Esophagus (tissue), 2 donors: ENCODE data around the gene CYP39A1. TPM values are rescaled to one million over a fixed set of nuclear protein-coding genes. Genes with fewer than 3 reads are reported as not detected.

Source experiments
- H3K27ac ChIP-seq, 2 donors: one replicate each; pipeline ENCODE4 v1.5.1; 2013; ENCODE audit warnings: low read depth in 2 of 2, mild to moderate bottlenecking in 2 of 2, inconsistent platforms in 1 of 2, low read length in 1 of 2, moderate library complexity in 1 of 2
- H3K27me3 ChIP-seq, 2 donors: one replicate each; pipeline ENCODE4 v1.6.1; 2013; ENCODE audit warnings: low read length in 2 of 2, control low read depth in 1 of 2, mild to moderate bottlenecking in 1 of 2; ENCODE audit not compliant: insufficient read depth in 2 of 2, control insufficient read depth in 1 of 2
- H3K36me3 ChIP-seq, 2 donors: one replicate each; pipeline ENCODE4 v1.6.1; 2013; ENCODE audit warnings: low read length in 1 of 2; ENCODE audit not compliant: control insufficient read depth in 2 of 2, insufficient read depth in 2 of 2
- H3K4me1 ChIP-seq, 2 donors: one replicate each; pipeline ENCODE4 v1.6.1; 2013; ENCODE audit warnings: low read length in 1 of 2; ENCODE audit not compliant: control insufficient read depth in 2 of 2, insufficient read depth in 2 of 2
- H3K4me3 ChIP-seq, 2 donors: one replicate each; pipeline ENCODE4 v1.5.1; 2013; ENCODE audit warnings: low read length in 2 of 2, mild to moderate bottlenecking in 2 of 2, low read depth in 1 of 2, moderate library complexity in 1 of 2
- H3K9me3 ChIP-seq, 2 donors: one replicate each; pipeline ENCODE4 v1.6.1; 2013; ENCODE audit warnings: mild to moderate bottlenecking in 2 of 2, low read depth in 1 of 2, low read length in 1 of 2, moderate library complexity in 1 of 2; ENCODE audit not compliant: control insufficient read depth in 2 of 2, insufficient read depth in 1 of 2
- WGBS, 2 donors: extraction: QIAGEN DNeasy Blood & Tissue Kit; methylation state at CpG; one replicate each; pipeline ENCODE4 v1.1.7; 2013; 5-methylcytosine and 5-hydroxymethylcytosine counted together
- polyA plus RNA-seq, 2 donors: library from polyadenylated mRNA; stranded (reverse); fragments of 200-250 nt; gene quantifications; one replicate each; pipeline ENCODE4 v1.2.3, GENCODE V29; 2013
- donor health status: healthy with polysubstance abuse.
- donor health status: Bipolar disorder and iron deficiency.

Gene CYP39A1
- polyA plus RNA-seq, 2 donors = 2.4 to 3.2 TPM

DNA sequence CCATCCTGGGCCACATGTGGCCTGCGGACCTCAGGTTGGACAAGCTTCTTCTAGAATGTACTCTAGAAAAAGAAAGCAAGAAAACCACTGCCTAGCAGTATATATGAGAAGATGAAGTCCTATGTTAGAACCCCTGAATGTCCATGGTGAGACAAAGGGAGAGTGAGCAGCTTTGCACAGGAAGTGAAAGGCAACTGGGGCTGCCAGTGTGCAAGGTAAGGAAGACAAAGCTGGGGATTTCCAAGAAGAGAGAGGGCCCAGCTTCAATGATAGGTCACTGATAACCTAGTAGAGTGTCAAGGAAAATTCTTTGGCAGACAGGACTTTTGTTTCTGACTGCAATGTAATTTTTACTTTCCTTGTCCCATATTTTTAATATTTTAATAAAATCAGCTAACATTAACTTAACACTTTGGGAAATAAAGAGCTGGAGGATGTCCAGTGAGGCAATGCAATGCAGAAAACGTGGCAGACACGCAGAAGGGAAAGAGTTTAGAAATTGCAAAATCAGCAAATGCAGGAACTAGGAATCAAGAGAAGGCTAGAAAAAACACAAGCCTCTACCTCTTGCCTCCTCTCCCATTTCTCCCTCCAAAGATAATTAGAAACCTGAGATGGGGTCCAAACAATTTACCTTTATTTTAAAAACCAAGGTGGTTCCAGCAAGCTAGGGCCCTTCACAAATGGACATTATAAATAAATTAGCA, 47.4 kb downstream of the CYP39A1 start:
- Histone ChIP-seq H3K9me3 (no peaks in the 10 kb centered on the region), H3K27ac (no peak overlapping the region), H3K36me3 (no peaks in the 10 kb centered on the region), H3K4me1 (no peaks in the 10 kb centered on the region), H3K4me3 (no peak overlapping the region), H3K27me3 (no peaks in the 10 kb centered on the region)
- WGBS, 2 donors = 87% methylated on average over 3 of the region's 3 CpGs

GRCh38 chr6:46598215-46598614, 54.4 kb downstream of the CYP39A1 start:
- Histone ChIP-seq H3K27ac (no peak overlapping the region), H3K36me3 (no peaks in the 10 kb centered on the region), H3K4me1 (no peaks in the 10 kb centered on the region), H3K27me3 (no peaks in the 10 kb centered on the region), H3K4me3 (no peak overlapping the region), H3K9me3 (no peaks in the 10 kb centered on the region)
- 86 to 89% methylated on average over 3 of the region's 3 CpGs for WGBS, 2 donors

- H3K9me3 ChIP-seq = no peaks in the 10 kb centered on the region
- H3K27ac ChIP-seq = no peak overlapping the region
- H3K4me1 ChIP-seq = no peaks in the 10 kb centered on the region
- H3K4me3 ChIP-seq = no peak overlapping the region
- H3K27me3 ChIP-seq = no peaks in the 10 kb centered on the region
- H3K36me3 ChIP-seq = no peaks in the 10 kb centered on the region
Measured at GRCh38 chr6:46592740-46593139, 59.9 kb downstream of the CYP39A1 start.

DNA sequence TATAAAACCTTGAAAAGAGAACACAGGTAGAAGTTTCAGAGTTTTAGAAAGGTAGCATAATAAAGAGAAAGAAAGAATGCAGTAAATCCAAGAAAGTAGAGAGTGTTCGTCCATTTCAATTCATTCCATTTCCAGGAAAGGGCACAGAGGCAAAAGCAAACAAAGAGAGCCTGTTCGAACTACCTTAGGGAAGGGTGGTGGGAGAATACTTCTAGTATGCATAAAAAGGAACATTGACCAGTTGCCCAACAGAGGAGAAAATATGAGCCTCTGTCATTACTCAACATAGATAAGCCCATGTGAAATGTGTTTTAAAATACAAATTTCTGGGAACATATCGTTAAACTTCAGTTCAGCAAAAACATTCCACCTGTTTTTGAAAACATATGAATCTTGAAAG, 60.6 kb downstream of the CYP39A1 start:
- WGBS, 2 donors = 71 to 73% methylated on average over 3 of the region's 3 CpGs
- Histone ChIP-seq H3K27ac (no peak overlapping the region), H3K4me3 (no peak overlapping the region), H3K9me3 (no peaks in the 10 kb centered on the region), H3K4me1 (no peaks in the 10 kb centered on the region), H3K36me3 (no peaks in the 10 kb centered on the region), H3K27me3 (no peaks in the 10 kb centered on the region)

DNA sequence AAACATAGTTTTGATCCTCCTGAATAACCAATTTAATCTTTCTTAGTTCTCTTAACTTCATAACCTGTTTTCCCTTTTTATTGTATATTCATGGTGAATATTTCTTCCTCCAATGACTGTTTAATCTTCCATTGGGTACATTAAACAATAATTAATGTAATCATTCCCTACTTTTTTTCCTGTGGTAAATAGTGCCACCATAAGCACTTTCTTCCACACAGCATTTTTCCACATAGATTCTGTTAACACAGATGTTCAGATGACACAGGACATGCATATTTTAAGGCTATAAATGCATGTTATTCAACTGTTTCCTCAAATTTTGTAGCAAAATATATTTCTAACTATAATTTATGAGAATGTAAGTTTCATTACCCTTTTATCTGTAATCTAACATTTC, 61.9 kb downstream of the CYP39A1 start:
- H3K27ac ChIP-seq = no peak overlapping the region

GRCh38 chr6:46586906-46587305, 65.7 kb downstream of the CYP39A1 start:
- no peaks in the 10 kb centered on the region for H3K4me1 ChIP-seq
- no peak overlapping the region for H3K4me3 ChIP-seq
- H3K27ac ChIP-seq = no peak overlapping the region
- H3K36me3 ChIP-seq = no peaks in the 10 kb centered on the region
- H3K9me3 ChIP-seq = no peaks in the 10 kb centered on the region
- no peaks in the 10 kb centered on the region for H3K27me3 ChIP-seq
- 47% methylated on average over 2 of the region's 2 CpGs for WGBS, 2 donors

More for the DNA sequence above, 61.9 kb downstream of the CYP39A1 start:
- Histone ChIP-seq H3K36me3 (no peaks in the 10 kb centered on the region), H3K9me3 (no peaks in the 10 kb centered on the region), H3K27me3 (no peaks in the 10 kb centered on the region), H3K4me3 (no peak overlapping the region), H3K4me1 (no peaks in the 10 kb centered on the region)

DNA sequence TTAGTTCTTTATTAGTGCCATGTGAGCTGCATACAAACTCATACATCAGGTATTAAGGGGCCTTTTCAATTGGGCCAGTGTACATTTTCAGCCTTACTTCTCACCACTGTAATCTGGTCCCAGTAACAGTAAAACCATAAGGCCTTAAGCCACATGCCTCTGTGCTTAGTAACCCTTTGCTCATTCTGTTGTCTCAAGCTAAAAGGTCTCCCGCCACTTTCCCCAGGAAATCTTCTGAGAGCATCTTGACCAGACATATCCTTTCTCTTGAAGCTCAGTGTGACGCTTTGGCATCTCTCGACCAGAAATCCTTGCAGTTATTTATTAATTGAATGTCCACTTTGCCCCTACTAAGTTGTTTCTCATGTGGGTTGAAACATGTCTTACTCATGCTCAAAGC, 68.0 kb downstream of the CYP39A1 start:
- H3K27me3 ChIP-seq = no peaks in the 10 kb centered on the region
- H3K4me1 ChIP-seq = no peaks in the 10 kb centered on the region
- no peak overlapping the region for H3K27ac ChIP-seq
- H3K36me3 ChIP-seq = no peaks in the 10 kb centered on the region
- no peak overlapping the region for H3K4me3 ChIP-seq
- 93 to 96% methylated on average over 3 of the region's 3 CpGs for WGBS, 2 donors
- no peaks in the 10 kb centered on the region for H3K9me3 ChIP-seq

- Histone ChIP-seq H3K27me3 (no peaks in the 10 kb centered on the region), H3K9me3 (no peaks in the 10 kb centered on the region), H3K27ac (peak overlapping the region in 1 of 2 donors; percentile 11), H3K36me3 (no peaks in the 10 kb centered on the region), H3K4me1 (no peaks in the 10 kb centered on the region), H3K4me3 (no peak overlapping the region)
- 61 to 67% methylated on average over 4 of the region's 4 CpGs for WGBS, 2 donors
Measured at GRCh38 chr6:46583721-46584120, 68.9 kb downstream of the CYP39A1 start.

GRCh38 chr6:46583081-46583480, 69.5 kb downstream of the CYP39A1 start:
- no peaks in the 10 kb centered on the region for H3K9me3 ChIP-seq
- no peaks in the 10 kb centered on the region for H3K27me3 ChIP-seq
- H3K27ac ChIP-seq = no peak overlapping the region
- H3K36me3 ChIP-seq = no peaks in the 10 kb centered on the region
- WGBS, 2 donors = 76 to 82% methylated on average over 2 of the region's 2 CpGs
- no peak overlapping the region for H3K4me3 ChIP-seq
- H3K4me1 ChIP-seq = no peaks in the 10 kb centered on the region

DNA sequence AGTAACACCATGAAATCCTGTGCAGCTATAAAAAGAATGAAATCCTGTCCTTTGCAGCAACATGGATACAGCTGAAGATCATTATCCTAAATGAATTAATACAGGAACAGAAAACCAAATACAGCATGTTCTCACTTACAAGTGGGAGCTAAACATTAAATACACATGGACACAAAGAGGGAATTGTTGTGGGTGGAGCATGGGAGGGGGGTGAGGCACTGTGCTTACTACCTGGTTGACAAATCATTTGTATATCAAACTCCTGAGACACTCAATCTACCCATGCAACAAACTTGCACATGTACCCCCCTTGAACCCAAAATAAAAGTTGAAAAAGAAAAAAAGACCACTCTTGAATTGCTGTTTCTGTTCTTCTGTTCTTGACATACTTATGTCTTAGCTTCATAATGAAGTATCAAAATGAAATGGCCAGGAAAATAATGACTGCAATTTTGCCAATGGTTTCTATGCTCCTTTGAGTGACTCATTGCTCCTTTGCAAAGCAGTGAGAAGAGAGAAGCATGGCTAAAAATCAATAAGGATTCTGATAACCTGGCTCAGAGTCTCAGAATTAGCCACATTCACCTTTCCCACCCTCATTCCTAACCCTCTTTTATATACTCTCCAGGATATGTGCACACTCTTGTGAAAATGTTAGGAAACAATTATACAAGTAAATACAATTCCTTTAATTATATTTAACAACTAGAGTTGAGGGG, 71.0 kb downstream of the CYP39A1 start:
- H3K27ac ChIP-seq = no peak overlapping the region
- no peaks in the 10 kb centered on the region for H3K4me1 ChIP-seq
- no peaks in the 10 kb centered on the region for H3K36me3 ChIP-seq
- H3K27me3 ChIP-seq = no peaks in the 10 kb centered on the region
- no peaks in the 10 kb centered on the region for H3K9me3 ChIP-seq
- no peak overlapping the region for H3K4me3 ChIP-seq
